ENCODE results near the gene LRRC18.

Gene LRRC18

DNA sequence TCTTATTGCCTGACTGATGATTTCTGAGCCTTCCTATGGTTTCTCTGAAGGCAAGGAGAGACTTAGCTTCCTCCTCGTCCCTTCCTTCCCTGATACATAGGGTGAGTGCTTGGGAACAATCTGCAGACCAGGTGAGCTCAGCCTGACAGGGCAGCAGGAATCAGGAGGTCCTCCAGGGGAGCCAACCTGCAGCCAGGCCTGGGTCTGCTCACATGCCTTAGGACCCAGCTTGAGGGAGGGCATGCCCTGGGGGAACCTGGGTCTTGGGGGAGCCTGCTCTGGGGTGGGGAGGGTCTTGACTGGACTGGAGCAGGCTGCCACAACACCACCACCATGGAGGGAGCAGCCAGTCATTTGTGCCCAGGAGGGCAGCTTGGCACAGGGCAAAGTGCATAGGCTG lies 57.7 kb downstream of the LRRC18 start:
- no peak for DNase-seq (ENCODE audit: low read depth in 2 of 2)

- no peak for DNase-seq (ENCODE audit: low read depth in 2 of 2)
Measured at GRCh38 chr10:48880016-48880705, 59.5 kb downstream of the LRRC18 start.

- DNase-seq (ENCODE audit: low read depth in 2 of 2): no peak
Measured at GRCh38 chr10:48879451-48879850, 60.2 kb downstream of the LRRC18 start.

- no peak for DNase-seq (ENCODE audit: low read depth in 2 of 2)
Measured at GRCh38 chr10:48878091-48878490, 61.5 kb downstream of the LRRC18 start.

- no peak for DNase-seq (ENCODE audit: low read depth in 2 of 2)
Measured at GRCh38 chr10:48872234-48872633, 67.4 kb downstream of the LRRC18 start.

Measured in stimulated activated CD8-positive, alpha-beta memory T cell treated with anti-CD3 and anti-CD28 coated beads, Interleukin-15, amount 100 ng/mL, for 48 hours (primary cell).